ENCODE measurements around the gene BLOC1S1.

The BLOC1S1 gene

GRCh38 chr12:55728186-55728938 is 12.5 kb downstream of the BLOC1S1 start:
- peak; percentile 35 for DNase-seq (ENCODE audit: low spot score)

GRCh38 chr12:55728939-55729818 is 13.3 kb downstream of the BLOC1S1 start, which contains the start of gene CD63:
Gene CD63, minus strand, starts transcription at chr12:55729009. Its CDS starts 668 bp downstream, at chr12:55728341.
- peak; percentile 75 for DNase-seq (ENCODE audit: low spot score)

GRCh38 chr12:55729819-55730818 is 14.3 kb downstream of the BLOC1S1 start:
- peak; percentile 45 for DNase-seq (ENCODE audit: low spot score)

- no peak for DNase-seq (ENCODE audit: low spot score)
These were observed 16.4 kb downstream of the BLOC1S1 start for GRCh38 chr12:55732288-55732687.

- DNase-seq (ENCODE audit: low spot score): no peak
These were observed 17.2 kb downstream of the BLOC1S1 start for GRCh38 chr12:55733021-55733555.

GRCh38 chr12:55733858-55734257 is 18.0 kb downstream of the BLOC1S1 start:
- DNase-seq (ENCODE audit: low spot score): no peak

- no peak for DNase-seq (ENCODE audit: low spot score)
These were observed 18.7 kb downstream of the BLOC1S1 start for GRCh38 chr12:55734595-55734994.

GRCh38 chr12:55736076-55736475 is 20.2 kb downstream of the BLOC1S1 start:
- DNase-seq (ENCODE audit: low spot score): no peak

GRCh38 chr12:55736780-55737580 is 21.1 kb downstream of the BLOC1S1 start:
- DNase-seq (ENCODE audit: low spot score): peak; percentile 58

GRCh38 chr12:55737581-55738122 is 21.8 kb downstream of the BLOC1S1 start:
- DNase-seq (ENCODE audit: low spot score): no peak

GRCh38 chr12:55738123-55739024 is 22.5 kb downstream of the BLOC1S1 start:
- DNase-seq (ENCODE audit: low spot score): peak; percentile 76

GRCh38 chr12:55739025-55739378 is 23.2 kb downstream of the BLOC1S1 start:
- no peak for DNase-seq (ENCODE audit: low spot score)

- DNase-seq (ENCODE audit: low spot score): no peak
These were observed 26.3 kb downstream of the BLOC1S1 start for GRCh38 chr12:55741931-55742680.

- DNase-seq (ENCODE audit: low spot score): peak; percentile 69
These were observed 27.0 kb downstream of the BLOC1S1 start, which contains the start of gene GDF11 for GRCh38 chr12:55742719-55743405. Gene GDF11, plus strand, starts transcription at chr12:55743122. Its CDS starts 195 bp downstream, at chr12:55743317.

- peak; percentile 38 for DNase-seq (ENCODE audit: low spot score)
These were observed 27.8 kb downstream of the BLOC1S1 start for GRCh38 chr12:55743406-55744339.

GRCh38 chr12:55744340-55745030 is 28.6 kb downstream of the BLOC1S1 start:
- no peak for DNase-seq (ENCODE audit: low spot score)
